Glomerular visceral epithelial cell (primary cell): ENCODE data around the gene EFCAB6.

Experiments used
- DNase-seq: peaks from one replicate; pipeline ENCODE4 v3.0.0-alpha.2; 2016; ENCODE audit errors: extremely low spot score

The EFCAB6 gene

DNA sequence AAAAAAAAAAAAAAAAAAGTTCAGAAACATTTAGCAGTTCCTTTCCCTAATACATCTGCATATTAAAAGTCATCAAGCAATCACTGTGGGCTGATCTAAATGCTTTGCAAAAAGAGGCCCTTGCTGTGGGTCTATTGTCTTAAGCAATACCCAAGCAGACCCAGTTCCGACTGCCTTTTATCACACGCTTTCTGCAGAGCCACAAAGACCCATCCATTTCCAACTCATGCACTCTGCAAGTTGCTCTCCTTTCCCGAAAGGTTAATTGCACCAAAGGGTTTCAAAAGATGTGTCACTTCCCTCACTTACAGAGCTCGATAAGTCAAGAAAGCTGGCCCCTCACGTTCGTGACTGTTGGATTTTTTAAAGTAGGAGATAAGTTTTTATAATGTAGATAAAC is 261.4 kb downstream of the EFCAB6 start:
- DNase-seq = no peak

DNA sequence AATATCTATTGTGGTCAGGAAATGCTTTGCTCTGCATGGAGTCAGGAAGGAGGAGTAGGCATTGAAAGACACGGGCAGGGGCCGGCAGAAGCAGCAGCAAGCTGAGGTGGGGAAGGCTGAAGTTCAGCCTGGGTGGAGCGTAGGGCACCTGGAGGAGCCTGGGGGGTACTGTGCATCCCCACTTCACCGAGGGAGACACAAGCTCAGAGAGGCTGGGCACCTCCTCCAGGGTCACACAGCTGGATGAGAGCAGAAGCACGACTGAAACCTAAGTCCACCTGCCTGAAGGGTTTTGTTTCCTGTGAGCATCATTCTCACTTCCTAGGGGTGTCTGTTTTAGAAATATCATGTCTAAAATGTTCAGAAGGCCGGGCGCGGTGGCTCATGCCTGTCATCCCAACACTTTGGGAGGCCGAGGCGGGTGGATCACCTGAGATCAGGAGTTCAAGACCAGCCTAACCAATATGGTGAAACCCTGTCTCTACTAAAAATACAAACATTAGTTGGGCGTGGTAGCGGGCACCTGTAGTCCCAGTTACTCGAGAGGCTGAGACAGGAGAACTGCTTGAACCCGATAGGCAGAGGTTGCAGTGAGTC is 262.0 kb downstream of the EFCAB6 start:
- DNase-seq = no peak

DNA sequence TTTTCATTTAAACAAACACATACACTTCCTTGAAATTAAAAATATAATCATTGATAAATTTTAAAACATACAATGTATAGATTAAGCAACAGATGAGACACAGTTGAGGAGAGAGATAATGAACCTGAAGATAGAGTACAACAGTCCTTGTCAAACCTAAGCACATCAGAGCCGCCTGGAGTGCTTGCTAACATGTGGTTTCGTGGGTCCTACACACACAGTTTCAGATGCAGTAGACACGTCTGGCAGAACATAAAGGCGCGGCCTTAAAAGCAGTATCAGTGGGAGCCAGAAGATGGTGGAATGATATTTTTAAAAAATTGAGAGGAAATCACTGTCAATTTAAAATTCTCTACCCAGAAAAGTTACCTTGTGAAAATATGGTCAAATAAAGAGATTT is 265.9 kb downstream of the EFCAB6 start:
- no peak for DNase-seq

DNA sequence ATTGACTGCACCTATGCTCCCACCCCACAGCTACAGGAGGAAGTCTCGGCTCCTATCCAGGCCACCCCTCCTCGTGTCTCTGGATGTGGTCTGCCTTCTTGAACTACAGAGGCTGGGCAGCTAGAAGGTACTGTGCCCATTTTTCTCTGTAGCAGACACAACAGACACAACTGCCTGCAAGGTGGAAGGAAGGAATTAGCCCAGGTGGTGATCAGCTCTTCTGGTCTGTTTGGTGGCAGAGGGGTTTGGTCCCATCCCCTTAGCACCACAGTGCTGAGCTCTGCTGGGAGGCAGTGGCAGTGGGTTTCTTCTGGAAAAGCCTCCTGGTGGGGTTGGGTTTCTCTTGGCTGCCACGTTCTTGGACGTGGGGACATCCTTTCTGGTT is 267.8 kb downstream of the EFCAB6 start:
- no peak for DNase-seq

DNA sequence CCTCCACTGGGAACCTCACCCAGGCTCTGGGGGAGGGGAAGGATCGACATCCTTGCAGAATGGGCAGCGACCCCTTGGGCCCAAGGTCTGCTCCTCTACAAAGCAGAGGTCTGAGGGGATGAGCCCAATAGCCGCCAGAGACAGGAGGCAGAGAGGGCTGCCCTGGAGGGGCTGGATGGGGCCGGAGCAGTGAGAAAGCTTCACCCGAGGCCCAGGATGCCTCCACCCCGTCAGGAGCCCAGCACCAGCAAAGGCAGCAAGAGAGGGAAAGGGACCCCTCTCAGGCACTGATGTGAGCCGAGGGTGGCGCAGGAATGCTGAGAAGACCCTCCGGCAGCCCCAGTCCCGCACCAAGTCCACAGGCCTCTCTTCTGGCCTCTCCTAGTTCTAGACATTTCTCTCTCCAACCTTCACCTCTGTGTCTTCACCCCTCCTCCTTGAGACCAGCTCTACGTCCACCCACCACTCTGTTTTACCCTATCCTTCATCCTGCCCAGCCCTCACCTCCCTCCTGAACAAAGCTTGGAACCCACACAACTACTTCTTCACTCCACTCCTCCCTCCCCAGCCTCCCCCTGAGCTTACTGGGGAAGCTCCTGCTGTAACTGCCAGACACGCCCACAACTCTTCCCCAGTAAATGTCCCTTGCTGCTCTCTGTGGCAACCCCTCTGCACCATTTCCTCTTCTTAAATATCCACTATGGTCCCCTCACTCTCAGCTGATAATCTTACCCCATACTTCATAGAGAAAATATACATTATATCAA is 268.4 kb downstream of the EFCAB6 start:
- no peak for DNase-seq

DNA sequence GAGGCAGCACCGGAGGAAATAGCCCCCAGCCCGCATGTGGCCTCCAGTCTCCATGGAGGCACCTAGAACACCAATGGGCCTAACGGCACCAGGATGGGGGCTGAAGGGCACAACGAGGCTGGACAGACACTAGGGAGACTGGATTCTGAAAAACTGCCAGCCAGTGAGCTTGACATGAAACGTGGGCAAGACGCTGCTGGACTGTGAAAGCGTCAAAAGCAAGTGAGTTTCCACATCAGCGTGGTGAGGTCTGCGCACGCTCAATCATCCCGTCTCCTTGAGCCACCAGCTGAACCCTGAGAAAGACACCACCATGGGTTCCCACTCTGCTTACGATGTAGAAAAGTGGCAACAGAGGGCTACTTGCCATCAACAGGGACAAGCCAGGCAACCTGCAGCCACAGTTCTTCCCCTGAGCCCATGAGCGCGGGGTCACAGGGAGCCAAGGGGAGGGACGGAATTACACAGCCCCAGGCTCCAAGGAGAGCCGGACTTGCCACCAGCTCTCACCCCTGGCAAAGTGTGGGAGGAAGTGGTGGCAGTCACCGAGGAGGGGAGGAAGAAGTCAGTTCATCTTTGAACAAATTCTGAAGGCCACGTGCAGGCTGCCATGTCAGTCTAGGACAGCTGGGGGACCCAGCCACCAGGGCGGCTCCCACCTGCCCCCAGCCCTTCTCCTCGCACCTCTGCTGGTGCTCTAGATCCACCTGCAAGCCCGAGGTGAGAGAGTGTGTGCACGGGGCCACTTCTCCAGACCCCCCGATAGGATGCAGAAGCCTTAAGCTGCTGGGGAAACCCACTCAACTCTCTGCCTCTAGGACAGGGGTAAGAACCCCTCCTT is 269.2 kb downstream of the EFCAB6 start:
- no peak for DNase-seq

DNA sequence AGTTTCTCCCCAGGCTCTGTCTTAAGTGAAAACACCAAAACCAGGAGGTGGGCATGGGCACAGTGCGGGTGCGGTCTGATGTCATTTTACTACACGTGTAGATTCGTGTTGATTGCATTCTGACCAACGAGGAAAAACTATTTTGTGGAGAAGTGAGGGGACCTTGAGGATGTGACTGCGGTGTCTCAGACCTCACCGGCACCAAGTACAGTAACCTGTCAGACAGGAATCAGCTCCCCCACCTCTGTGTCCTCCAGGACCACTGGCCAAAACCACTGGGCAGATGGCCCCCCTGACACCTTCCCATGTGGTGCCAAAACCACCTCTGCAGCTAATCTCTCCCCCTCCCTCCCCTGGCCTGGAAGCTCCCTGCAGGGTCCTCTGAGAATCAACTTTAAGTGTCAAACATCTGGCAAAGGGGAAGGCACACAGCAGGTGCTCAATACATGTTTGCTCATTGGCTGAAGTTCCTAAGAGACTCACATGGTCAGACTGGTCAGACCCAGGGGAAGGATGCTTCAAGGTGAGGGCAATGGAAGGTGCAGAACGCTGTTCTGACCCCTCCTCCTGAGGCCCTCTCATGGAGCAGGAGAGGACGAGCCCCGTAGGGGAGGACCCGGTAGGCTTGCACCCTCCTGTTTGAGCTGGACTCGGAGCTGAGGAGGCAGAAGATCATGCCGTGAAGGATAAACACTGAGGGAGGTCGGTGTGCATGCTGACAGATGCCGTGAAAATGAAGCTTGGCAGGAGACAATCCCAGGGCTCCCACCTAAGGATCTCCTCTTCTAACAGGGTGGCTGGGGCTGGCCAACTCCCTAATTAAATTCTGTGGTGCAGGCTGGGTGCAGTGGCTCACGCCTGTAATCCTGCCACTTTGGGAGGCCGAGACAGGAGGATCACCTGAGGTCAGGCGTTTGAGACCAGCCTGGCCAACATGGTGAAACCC is 270.4 kb downstream of the EFCAB6 start:
- DNase-seq = no peak

DNA sequence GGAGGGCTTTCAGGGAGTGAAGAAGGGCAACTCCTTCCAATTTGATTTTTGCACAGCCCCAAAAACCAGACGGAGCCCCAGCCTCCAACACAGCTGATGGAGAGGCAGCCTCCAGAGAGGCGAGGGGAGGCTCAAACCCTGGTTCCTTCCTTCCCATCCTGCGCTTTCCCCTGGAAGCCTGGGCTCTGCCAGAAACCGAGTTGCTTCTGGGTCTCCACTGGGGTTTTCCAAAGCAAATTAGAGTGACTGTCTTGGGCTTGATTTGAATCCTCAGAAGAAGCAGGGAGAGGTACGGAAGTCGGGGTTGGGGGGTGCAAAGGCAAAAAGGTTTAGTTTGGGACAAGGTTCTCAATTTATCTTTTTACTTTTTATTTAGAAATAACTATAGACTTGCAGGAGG is 271.1 kb downstream of the EFCAB6 start:
- no peak for DNase-seq

DNA sequence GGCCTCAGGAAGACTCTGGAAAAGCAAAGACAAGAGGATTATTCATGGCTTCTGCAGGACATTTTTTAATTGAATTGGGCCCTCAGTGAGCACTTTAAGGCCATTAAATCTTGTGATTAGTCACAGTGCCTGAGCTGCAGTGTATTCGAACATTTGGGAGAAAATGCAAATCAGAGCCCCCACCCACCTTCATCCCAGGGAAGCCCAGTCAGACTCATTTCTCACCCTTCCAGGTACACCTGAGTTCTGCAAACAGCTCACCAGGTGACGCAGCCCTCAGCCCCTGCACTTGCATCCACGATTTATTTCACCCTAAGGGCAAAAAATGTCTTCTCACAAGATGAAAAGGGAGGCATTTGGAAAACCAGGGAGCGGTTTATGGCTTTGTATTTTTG is 271.6 kb downstream of the EFCAB6 start:
- DNase-seq = no peak

DNA sequence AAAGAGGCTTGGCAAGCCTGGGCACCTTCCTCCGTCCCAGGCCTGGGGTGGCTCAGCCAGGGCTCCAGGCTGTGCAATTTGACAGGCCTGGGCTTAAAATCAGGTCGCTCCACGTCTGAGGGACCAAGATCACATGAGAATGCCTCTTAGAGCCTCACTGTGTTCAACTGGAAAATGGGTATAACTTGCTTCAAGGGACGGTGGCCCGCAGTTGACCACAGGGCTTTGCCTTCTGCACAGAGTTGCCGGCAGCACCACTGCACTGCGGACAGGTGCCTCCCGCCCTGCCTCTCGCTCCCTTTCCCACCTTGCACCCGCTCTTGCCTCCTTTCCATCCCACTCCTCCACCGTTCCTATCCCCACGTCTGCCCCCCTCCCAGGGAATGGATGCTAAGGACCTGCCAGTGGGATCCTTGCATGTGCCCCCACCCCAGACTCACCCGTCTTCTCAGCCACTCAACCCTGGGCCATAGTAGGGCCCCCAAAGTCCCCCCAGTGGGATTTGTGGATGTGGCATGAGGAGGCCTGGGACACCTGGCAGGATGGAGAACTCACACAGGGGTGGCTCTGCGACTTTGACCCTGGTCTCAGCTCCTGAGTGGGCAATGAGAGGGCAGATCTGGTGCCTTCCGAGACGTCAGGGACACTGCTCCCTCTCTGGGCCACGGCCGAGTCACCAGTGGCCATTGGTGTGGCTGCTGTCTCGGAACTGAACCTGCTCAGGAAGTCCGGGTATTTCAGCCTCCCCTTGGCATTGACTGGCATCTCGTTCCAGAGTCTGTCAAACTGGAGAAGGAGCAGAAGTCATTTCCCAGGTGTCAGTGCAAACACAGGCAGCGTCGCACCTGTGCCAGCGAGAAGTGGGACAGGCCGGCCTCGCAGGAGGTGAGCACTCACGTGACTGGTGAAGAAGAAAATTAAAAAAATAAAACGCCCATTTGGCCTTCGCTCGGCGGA is 272.3 kb downstream of the EFCAB6 start:
- DNase-seq = no peak

DNA sequence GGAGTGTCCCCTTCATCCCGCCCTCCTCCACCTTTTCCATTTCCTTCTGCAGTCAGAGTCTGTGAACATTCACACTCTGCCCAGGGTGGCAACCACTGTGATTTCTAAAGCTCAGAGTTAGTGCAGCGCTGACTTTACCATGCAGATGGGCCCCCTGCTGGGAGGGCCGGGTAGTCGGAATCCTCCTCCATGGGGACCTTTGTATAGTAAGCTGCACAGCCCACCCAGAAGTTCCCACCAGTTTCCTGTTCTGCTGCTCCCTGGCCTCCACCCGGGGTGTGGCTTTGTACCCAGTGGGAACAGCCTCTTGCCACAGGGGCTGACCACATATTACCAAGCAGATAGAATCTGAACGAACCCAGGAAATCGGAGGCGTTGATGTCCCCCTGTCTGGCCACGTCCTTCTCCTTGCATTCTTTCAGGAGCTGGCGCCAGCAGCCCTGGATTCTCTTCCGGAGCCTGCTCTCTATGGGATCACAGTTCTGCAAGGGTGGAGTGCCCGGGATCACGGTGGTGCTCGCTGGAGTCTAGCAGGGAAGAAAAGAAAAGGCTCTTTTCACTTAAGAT is 275.0 kb downstream of the EFCAB6 start:
- DNase-seq = no peak

DNA sequence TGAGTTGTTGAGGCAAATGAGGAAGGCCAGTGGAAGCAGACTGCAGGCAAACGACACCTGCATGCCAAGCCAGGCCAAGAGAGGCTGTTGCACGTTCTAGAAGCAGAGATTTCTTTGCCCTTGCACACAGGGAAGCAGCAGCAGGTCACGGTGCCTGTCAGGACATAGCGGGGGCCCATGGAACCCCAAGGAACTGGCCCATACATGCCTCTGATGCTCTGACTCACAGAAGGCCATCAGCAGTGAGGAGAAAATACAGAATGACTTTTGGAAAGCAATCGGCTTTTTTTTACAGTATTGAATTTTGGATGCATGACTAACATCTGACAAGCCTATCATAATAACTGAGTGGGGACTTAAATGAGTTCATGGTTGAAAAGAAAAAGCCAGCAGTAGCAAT is 276.4 kb downstream of the EFCAB6 start:
- no peak for DNase-seq

DNA sequence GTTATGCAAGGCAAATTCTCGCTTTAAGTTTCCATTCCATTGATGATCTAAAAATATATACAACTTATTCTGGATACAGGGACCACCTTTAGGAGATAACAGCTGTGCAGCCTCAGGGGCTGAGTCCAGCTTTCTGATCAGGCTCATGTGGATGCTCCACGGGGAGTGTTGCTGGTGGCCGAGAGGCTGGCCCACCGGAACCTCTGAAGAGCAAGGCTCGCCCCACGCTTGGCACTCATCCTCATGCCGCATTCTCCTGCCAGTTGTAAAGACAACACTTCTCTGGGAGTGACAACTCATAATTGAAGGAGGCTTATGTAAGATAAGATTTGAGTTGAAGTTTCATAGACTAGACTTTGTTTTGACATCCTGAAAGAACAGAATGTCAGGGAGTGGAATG is 276.8 kb downstream of the EFCAB6 start:
- DNase-seq = no peak

DNA sequence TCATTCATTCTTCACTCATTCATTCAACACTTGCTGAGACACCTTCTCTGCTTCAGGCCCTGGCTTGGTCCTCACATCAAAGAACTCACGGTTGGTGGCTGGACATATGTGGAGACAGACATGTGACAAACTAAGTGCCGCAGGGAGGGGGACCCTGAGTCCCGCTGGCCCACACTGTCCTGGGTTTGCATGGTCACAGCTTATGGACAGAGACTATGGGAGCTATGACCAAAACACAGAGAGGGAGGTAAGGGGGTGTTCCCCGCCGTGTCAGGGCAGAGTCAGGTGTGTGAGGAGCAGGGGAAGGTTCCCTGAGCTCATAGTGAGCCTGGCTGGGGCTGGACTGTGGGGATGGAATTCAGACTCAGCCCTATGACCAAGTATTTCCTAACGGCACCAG is 277.2 kb downstream of the EFCAB6 start:
- no peak for DNase-seq

DNA sequence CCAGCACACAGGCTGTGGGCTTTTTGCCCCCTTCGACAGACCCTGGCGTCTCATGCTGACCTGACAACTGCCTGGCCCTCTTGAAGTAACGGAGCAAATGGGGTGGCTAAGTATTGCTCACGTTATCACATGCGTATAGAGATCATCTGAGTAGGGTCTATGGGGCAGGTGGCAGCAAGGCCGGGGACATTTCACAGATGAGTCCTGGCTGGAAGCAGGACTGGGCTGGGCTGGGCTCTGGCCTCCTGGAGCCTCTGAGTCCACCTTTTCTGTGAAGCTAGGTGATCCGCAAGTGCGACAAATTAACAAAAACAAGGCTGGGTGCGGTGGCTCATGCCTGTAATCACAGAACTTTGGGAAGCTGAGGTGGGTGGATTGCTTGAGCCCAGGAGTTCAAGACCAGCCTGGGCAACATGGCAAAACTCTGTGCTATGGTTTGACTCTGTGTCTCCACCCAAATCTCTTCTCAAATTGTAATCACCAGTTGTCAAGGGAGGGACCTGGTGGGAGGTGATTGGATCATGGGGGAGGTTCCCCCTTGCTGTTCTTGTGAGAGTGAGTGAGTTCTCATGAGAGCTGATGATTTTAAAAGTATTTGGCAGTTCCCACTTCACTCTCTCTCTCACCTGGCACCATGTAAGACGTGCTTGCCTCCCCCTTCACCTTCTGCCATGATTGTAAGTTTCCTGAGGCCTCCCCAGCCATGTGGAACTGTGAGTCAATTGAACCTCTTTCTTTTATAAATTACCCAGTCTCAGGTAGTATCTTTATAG is 278.3 kb downstream of the EFCAB6 start:
- DNase-seq = no peak

DNA sequence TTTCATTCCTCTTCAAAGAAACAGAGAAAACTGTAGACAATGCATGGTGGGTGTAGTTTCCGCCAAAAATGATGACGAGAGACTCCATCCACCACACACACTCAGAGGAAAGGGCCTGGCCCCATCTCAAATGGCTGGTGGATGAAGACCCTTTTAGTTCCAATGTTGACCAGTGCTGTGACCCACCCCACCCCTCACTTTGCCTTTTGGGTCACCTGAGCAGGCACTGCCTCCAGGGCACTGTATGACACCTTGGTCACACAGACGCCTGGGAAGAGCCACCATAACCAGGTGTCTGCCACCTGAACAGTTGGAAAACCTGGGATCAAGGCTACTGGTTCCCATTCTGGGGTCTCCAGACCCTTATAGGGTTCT is 279.0 kb downstream of the EFCAB6 start:
- DNase-seq = no peak

DNA sequence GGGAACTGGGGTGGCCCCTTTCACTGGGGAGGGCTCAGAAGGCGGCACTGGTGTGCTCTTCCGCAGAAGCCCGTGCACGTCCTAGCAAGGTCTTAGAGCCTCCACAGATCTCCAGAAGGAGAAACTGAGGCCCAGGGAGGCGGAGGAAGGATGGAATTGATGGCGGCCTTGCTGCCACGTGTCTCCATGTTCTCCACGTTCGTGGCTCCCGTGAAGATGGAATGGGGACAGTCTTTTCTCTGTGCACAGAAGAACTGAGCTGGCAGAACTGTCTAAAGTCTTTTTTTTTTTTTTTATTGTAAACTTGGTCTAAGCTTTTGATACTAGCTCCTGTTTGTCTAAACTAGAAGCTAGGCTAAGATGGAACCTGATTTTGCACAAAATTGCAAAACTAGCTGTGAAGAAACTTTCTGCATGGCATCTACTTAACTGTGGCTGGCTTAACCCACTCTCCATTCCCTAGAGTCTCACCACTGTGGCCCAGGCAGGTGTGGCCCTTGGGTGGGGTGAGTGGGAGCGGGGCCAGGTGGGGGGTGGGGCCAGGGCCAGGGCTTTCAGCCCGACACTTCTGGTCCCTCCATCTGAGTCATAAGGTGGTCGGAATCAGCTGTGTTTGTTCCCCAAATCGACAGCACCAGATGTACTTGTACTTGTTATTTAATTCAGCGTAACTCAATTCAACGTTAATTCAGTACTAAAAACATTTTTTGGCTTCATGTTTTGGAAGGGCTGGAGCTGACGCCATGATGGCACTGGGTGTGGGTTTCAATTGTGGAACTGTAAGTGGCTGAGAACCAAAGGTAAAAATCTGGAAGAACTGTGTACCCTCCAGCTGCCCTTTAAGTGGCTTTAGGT is 279.6 kb downstream of the EFCAB6 start:
- DNase-seq = no peak

DNA sequence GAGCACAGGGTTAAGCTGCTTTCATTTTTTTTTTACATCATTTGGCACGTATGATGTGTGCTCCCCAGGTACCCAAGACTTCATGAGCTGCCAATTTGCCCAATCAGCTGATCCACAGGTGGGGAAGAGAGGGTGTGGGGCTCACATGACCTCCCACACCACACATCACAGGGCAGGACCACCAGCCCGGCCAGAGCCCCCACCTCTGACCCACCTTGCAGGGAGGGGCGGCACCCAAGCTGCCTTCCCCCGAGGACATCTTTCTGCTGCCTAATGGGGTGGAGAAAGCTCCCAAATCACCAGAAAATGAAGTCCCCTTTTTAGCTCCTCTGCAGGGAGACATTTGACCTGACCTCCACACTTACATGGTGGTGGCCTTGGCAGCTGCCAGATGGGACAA is 280.5 kb downstream of the EFCAB6 start:
- DNase-seq = no peak
